DND-41 (cell line): ENCODE results near the gene MYH14.

Experiments
- ATAC-seq: fragments of 200-7000 bp; cut with Tn5 transposase; 3 replicates; pipeline ENCODE4 v1.9.1; 2021; ENCODE audit warnings: low read depth; ENCODE audit not compliant: insufficient read depth
- DNase-seq: peaks from one replicate; pipeline ENCODE4 v3.0.0-alpha.2; 2020
- H2AFZ ChIP-seq: 2 replicates; pipeline ENCODE4 v1.6.0; 2012; ENCODE audit warnings: low read depth, low read length
- H3K27ac ChIP-seq: 2 replicates; pipeline ENCODE4 v1.5.1; 2012; ENCODE audit warnings: low read length, inconsistent platforms
- H3K27me3 ChIP-seq: fragments of 200-600 bp; sonication (generic); 2 replicates; pipeline ENCODE4 v1.6.0; 2012; ENCODE audit warnings: low read length, mild to moderate bottlenecking, inconsistent platforms; ENCODE audit not compliant: insufficient read depth, poor library complexity
- H3K36me3 ChIP-seq: 2 replicates; pipeline ENCODE4 v1.5.1; 2012; ENCODE audit warnings: low read length, inconsistent platforms; ENCODE audit not compliant: insufficient read depth
- H3K4me1 ChIP-seq: 2 replicates; pipeline ENCODE4 v1.5.1; 2012; ENCODE audit warnings: mild to moderate bottlenecking, low read length; ENCODE audit not compliant: insufficient read depth
- H3K4me2 ChIP-seq: 2 replicates; pipeline ENCODE4 v1.6.0; 2012; ENCODE audit warnings: mild to moderate bottlenecking, moderate library complexity, low read length, inconsistent platforms; ENCODE audit not compliant: insufficient read depth
- H3K4me3 ChIP-seq, 2 experiments: fragments of 200-600 bp in 1 of 2; shearing (Covaris generic) in 1 of 2; 2 replicates each; pipeline ENCODE4 v1.5.1; 2012 to 2016; ENCODE audit warnings: inconsistent platforms in 2 of 2, low read length in 2 of 2, mild to moderate bottlenecking in 2 of 2, low read depth in 1 of 2, moderate library complexity in 1 of 2
- H3K79me2 ChIP-seq: 2 replicates; pipeline ENCODE4 v1.6.0; 2012; ENCODE audit warnings: low read length, inconsistent platforms; ENCODE audit not compliant: insufficient read depth
- H3K9ac ChIP-seq: 2 replicates; pipeline ENCODE4 v1.6.0; 2012; ENCODE audit warnings: low read depth, mild to moderate bottlenecking, inconsistent platforms, low read length, moderate library complexity
- H3K9me3 ChIP-seq: 2 replicates; pipeline ENCODE4 v1.5.1; 2012; ENCODE audit warnings: low read length, moderate library complexity, mild to moderate bottlenecking, inconsistent platforms; ENCODE audit not compliant: insufficient read depth, severe bottlenecking
- H4K20me1 ChIP-seq: 2 replicates; pipeline ENCODE4 v1.6.0; 2012; ENCODE audit warnings: low read length; ENCODE audit not compliant: insufficient read depth
- EZH2 ChIP-seq: IDR thresholded peaks from 3 replicates; pipeline ENCODE4 v1.6.1; 2012; ENCODE audit warnings: borderline replicate concordance, low read depth, mild to moderate bottlenecking, moderate library complexity, low read length, inconsistent platforms; ENCODE audit not compliant: severe bottlenecking
- TF ChIP-seq, protein P1 (sequence below): IDR thresholded peaks from 2 replicates; pipeline ENCODE4 v1.5.1; 2012; ENCODE audit warnings: borderline replicate concordance, low read length, moderate library complexity, mild to moderate bottlenecking; ENCODE audit not compliant: poor library complexity, severe bottlenecking; ENCODE audit errors: extremely low read depth

The MYH14 gene

DNA sequence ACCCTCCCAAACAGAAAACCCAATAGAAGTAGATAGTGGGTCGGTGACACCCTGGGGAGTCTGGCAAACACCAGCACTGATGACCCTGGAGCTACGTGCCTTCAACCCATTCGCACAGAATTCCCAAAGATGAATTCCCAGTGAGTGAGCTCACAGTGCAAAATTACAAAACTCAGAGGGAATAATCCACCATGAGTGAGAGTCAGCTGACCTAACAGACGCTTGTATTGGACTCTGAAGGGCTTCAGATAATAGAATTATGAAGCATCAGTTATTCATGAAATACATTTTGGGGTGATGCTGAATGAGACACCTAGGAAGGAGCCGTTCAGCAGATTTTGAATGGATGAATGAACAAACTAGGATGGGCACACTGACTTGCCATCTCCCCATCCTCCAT lies 85.5 kb downstream of the MYH14 start:
- DNase-seq, result no peak
- Histone ChIP-seq H3K27ac (no peak overlapping the region), H4K20me1 (no peaks in the 10 kb centered on the region), H3K4me1 (no peaks in the 10 kb centered on the region), H3K9me3 (peaks cover 13% of the 10 kb centered on the region), H3K9ac (no peak overlapping the region), H2AFZ (no peak overlapping the region), H3K27me3 (no peaks in the 10 kb centered on the region), H3K4me3 (no peak overlapping the region), H3K79me2 (no peaks in the 10 kb centered on the region), H3K4me2 (no peak overlapping the region), H3K36me3 (no peaks in the 10 kb centered on the region)
- TF ChIP-seq, protein P1, sequence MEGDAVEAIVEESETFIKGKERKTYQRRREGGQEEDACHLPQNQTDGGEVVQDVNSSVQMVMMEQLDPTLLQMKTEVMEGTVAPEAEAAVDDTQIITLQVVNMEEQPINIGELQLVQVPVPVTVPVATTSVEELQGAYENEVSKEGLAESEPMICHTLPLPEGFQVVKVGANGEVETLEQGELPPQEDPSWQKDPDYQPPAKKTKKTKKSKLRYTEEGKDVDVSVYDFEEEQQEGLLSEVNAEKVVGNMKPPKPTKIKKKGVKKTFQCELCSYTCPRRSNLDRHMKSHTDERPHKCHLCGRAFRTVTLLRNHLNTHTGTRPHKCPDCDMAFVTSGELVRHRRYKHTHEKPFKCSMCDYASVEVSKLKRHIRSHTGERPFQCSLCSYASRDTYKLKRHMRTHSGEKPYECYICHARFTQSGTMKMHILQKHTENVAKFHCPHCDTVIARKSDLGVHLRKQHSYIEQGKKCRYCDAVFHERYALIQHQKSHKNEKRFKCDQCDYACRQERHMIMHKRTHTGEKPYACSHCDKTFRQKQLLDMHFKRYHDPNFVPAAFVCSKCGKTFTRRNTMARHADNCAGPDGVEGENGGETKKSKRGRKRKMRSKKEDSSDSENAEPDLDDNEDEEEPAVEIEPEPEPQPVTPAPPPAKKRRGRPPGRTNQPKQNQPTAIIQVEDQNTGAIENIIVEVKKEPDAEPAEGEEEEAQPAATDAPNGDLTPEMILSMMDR, result no peak
- no peak for TF ChIP-seq EZH2
- ATAC-seq, result no peak

DNA sequence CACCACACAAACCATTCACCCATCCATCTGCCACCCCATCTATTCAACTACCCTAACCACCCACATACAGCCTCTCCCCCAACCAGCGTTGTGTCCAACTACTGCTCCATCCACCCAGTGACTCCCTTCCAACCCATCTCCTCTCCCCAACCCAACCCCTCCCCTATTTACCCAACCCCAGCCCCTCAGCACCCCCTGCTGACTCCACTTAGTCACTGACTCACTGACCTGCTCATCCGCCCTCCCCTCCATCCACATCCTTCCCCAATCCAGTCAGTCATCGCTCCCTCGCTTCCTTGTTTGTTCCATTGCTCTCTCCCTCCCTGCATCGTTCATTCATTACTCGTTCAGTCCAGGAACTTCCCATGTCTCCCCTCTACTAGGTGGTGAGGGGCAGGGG lies 86.6 kb downstream of the MYH14 start:
- no peak for ATAC-seq
- Histone ChIP-seq H2AFZ (no peak overlapping the region), H3K9ac (no peak overlapping the region), H3K27me3 (no peaks in the 10 kb centered on the region), H4K20me1 (no peaks in the 10 kb centered on the region), H3K9me3 (peaks cover 13% of the 10 kb centered on the region), H3K27ac (no peak overlapping the region), H3K36me3 (no peaks in the 10 kb centered on the region), H3K4me3 (no peak overlapping the region), H3K79me2 (no peaks in the 10 kb centered on the region), H3K4me2 (no peak overlapping the region), H3K4me1 (no peaks in the 10 kb centered on the region)
- TF ChIP-seq, protein P1, result no peak
- TF ChIP-seq EZH2, result no peak
- no peak for DNase-seq

DNA sequence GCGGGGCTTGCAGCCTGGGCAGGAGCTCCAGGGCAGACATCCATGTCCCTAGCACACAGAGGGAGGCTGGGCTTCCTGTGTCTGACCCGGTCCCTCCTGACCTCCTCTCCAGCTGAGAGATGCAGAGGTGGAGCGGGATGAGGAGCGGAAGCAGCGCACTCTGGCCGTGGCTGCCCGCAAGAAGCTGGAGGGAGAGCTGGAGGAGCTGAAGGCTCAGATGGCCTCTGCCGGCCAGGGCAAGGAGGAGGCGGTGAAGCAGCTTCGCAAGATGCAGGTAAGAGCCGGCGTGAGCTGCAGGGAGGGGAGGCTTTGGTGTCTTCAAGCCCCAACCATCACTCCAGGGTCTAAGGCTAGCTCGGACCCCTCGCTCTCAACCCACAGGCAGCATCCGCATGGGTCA lies 87.4 kb downstream of the MYH14 start:
- Histone ChIP-seq H3K4me2 (no peak overlapping the region), H3K27me3 (no peaks in the 10 kb centered on the region), H3K9me3 (peaks cover 7% of the 10 kb centered on the region), H3K79me2 (no peaks in the 10 kb centered on the region), H3K4me3 (no peak overlapping the region), H3K27ac (no peak overlapping the region), H3K4me1 (no peaks in the 10 kb centered on the region), H3K36me3 (no peaks in the 10 kb centered on the region), H4K20me1 (no peaks in the 10 kb centered on the region), H2AFZ (no peak overlapping the region), H3K9ac (no peak overlapping the region)
- no peak for TF ChIP-seq EZH2
- TF ChIP-seq, protein P1, result no peak
- DNase-seq, result no peak
- ATAC-seq, result no peak

DNA sequence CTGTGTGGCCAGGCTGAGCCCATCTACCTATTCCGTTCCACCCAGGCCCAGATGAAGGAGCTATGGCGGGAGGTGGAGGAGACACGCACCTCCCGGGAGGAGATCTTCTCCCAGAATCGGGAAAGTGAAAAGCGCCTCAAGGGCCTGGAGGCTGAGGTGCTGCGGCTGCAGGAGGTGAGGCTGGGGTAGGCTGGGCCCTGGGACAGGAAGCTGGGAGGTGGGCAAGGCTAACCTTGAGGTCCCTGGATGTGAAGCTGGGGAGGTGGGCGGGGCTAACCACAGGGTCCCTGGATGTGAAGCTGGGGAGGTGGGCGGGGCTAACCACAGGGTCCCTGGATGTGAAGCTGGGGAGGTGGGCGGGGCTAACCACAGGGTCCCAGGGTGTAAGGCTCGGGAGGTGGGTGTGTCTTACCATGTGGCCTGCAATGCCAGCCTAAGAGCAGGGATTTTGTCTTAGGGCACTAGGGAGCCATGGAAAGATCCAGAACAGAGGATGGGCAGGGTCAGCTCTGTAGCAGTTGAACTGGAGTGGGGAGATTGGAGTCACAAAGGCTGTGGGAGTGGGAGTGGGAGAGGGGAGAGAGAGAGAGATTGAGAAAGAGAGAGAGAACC lies 88.9 kb downstream of the MYH14 start:
- no peak overlapping the region for H3K4me3 ChIP-seq
- ATAC-seq (no peak), DNase-seq (peak; percentile 7)
- no peaks in the 10 kb centered on the region for H3K4me1 ChIP-seq
- no peak overlapping the region for H3K9ac ChIP-seq
- no peaks in the 10 kb centered on the region for H4K20me1 ChIP-seq
- no peak for TF ChIP-seq EZH2
- H3K36me3 ChIP-seq, result no peaks in the 10 kb centered on the region
- H2AFZ ChIP-seq, result no peak overlapping the region
- no peak overlapping the region for H3K27ac ChIP-seq
- no peaks in the 10 kb centered on the region for H3K79me2 ChIP-seq
- H3K4me2 ChIP-seq, result no peak overlapping the region
- H3K27me3 ChIP-seq, result no peaks in the 10 kb centered on the region
- no peaks in the 10 kb centered on the region for H3K9me3 ChIP-seq
